ENCODE data around the gene RNF112.
"Not testable (repeated sequence)": the region's sequence is repeated elsewhere in the genome, so short reads cannot be mapped to it uniquely, and the experiment has no call there.

The RNF112 gene

GRCh38 chr17:19442731-19443130 is 31.7 kb downstream of the RNF112 start:
- TF ChIP-seq PAX5 (IDR thresholded peaks at IDR 0.05; ENCODE audit: insufficient read depth, low read length, severe bottlenecking), result no peak
- no peak for TF ChIP-seq TAF1 (IDR thresholded peaks at IDR 0.05; ENCODE audit: low read depth, low read length)
- TF ChIP-seq SPI1 (IDR thresholded peaks at IDR 0.05; ENCODE audit: low read depth, low read length), result no peak
- TF ChIP-seq POLR2A (IDR thresholded peaks at IDR 0.05; ENCODE audit: low read depth, low read length), result no peak
- TF ChIP-seq POLR2AphosphoS5 (IDR thresholded peaks at IDR 0.05; ENCODE audit: low read depth, low read length), result no peak
- TF ChIP-seq POU2F2 (IDR thresholded peaks at IDR 0.05; ENCODE audit: low read depth, low read length), result no peak
- no peak for FAIRE-seq
- no peak for DNase-seq (ENCODE audit: insufficient read length, low spot score)

GRCh38 chr17:19443148-19443547 is 32.1 kb downstream of the RNF112 start:
- DNase-seq (ENCODE audit: insufficient read length, low spot score), result no peak
- FAIRE-seq, result no peak
- no peak for TF ChIP-seq POU2F2 (IDR thresholded peaks at IDR 0.05; ENCODE audit: low read depth, low read length)
- TF ChIP-seq PAX5 (IDR thresholded peaks at IDR 0.05; ENCODE audit: insufficient read depth, low read length, severe bottlenecking), result no peak
- no peak for TF ChIP-seq TAF1 (IDR thresholded peaks at IDR 0.05; ENCODE audit: low read depth, low read length)
- TF ChIP-seq SPI1 (IDR thresholded peaks at IDR 0.05; ENCODE audit: low read depth, low read length), result no peak
- TF ChIP-seq POLR2A (IDR thresholded peaks at IDR 0.05; ENCODE audit: low read depth, low read length), result no peak
- no peak for TF ChIP-seq POLR2AphosphoS5 (IDR thresholded peaks at IDR 0.05; ENCODE audit: low read depth, low read length)

- DNase-seq (ENCODE audit: insufficient read length, low spot score) (no peak), FAIRE-seq (no peak)
- TF ChIP-seq POLR2A (IDR thresholded peaks at IDR 0.05; ENCODE audit: low read depth, low read length) (no peak), SPI1 (IDR thresholded peaks at IDR 0.05; ENCODE audit: low read depth, low read length) (no peak)
Measured at GRCh38 chr17:19445105-19445504, 34.1 kb downstream of the RNF112 start.

DNA sequence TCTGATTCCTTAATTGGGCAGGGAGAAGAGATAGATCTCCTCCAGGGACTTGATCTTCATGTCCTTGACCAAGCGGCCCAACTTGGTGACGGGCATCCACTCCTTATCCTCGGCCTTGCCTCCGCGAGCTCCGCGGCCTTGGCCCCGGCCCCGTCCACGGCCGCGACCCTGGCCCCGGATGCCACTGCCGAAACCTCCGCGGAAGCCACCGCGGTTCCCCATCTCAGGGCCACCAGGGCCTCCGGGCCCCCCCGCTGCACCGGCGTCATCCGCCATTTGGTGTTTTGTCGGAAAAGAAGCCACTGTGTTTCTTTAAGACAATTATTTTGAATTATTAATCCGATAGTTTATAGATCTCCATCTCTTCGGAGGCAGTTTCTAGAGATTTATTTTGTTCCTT is 35.5 kb downstream of the RNF112 start:
- DNase-seq (ENCODE audit: insufficient read length, low spot score); FAIRE-seq: not testable (repeated sequence)

GRCh38 chr17:19447085-19447583 is 36.1 kb downstream of the RNF112 start:
- peak; percentile 68 for DNase-seq (ENCODE audit: insufficient read length, low spot score)
- TF ChIP-seq POLR2A (IDR thresholded peaks at IDR 0.05; ENCODE audit: low read depth, low read length) (no peak), SPI1 (IDR thresholded peaks at IDR 0.05; ENCODE audit: low read depth, low read length) (no peak)
- peak; percentile 68 for FAIRE-seq

DNA sequence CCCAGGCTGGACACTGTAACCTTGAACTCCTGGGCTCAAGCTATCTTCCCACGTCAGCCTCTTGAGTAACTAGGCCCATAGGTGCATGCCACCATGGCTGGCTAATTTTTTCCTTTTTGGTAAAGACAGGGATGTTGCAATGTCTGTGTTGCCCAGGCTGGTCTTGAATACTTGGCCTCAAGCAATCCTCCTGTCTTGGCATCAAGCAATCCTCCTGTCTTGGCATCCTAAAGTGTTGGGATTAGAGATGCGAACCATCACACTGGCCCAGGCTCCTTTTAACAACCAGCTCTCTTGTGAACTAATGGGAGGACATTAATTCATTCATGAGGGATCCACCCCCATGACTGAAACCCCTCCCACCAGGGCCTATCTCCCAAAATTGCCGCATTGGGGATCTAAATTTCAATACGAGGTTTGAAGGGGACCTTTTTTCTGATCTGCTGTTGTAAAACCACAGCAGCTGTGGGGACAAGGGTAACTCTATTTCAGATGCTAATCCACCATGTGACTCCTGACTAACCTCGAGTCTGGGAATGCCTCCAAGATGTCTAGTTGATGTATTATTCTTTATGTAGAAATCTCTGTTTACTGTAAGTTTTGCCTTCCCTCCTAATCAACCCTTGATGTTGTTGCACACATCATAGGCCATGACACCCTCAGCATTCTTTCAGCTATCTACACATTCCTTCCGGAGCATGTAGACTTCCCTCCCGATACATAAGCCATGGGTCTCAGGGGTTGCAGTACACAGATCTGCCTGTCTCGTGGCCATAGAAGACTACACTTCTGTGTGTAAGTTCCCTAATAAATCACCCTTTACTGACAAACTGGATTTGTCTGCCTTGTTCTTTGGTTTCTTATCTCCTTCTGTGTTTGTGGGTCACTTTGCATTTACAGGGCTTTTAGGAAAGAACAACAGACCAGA is 37.6 kb downstream of the RNF112 start:
- no peak for DNase-seq (ENCODE audit: insufficient read length, low spot score)
- no peak for TF ChIP-seq PAX5 (IDR thresholded peaks at IDR 0.05; ENCODE audit: insufficient read depth, low read length, severe bottlenecking)
- no peak for TF ChIP-seq SPI1 (IDR thresholded peaks at IDR 0.05; ENCODE audit: low read depth, low read length)
- TF ChIP-seq POLR2AphosphoS5 (IDR thresholded peaks at IDR 0.05; ENCODE audit: low read depth, low read length), result no peak
- TF ChIP-seq POLR2A (IDR thresholded peaks at IDR 0.05; ENCODE audit: low read depth, low read length), result no peak
- no peak for TF ChIP-seq POU2F2 (IDR thresholded peaks at IDR 0.05; ENCODE audit: low read depth, low read length)
- no peak for TF ChIP-seq TAF1 (IDR thresholded peaks at IDR 0.05; ENCODE audit: low read depth, low read length)
- no peak for FAIRE-seq

GRCh38 chr17:19449656-19450055 is 38.6 kb downstream of the RNF112 start:
- TF ChIP-seq TAF1 (IDR thresholded peaks at IDR 0.05; ENCODE audit: low read depth, low read length), result no peak
- TF ChIP-seq POLR2A (IDR thresholded peaks at IDR 0.05; ENCODE audit: low read depth, low read length), result no peak
- no peak for TF ChIP-seq POLR2AphosphoS5 (IDR thresholded peaks at IDR 0.05; ENCODE audit: low read depth, low read length)
- TF ChIP-seq POU2F2 (IDR thresholded peaks at IDR 0.05; ENCODE audit: low read depth, low read length), result no peak
- no peak for TF ChIP-seq PAX5 (IDR thresholded peaks at IDR 0.05; ENCODE audit: insufficient read depth, low read length, severe bottlenecking)
- no peak for TF ChIP-seq SPI1 (IDR thresholded peaks at IDR 0.05; ENCODE audit: low read depth, low read length)
- no peak for DNase-seq (ENCODE audit: insufficient read length, low spot score)
- no peak for FAIRE-seq

DNA sequence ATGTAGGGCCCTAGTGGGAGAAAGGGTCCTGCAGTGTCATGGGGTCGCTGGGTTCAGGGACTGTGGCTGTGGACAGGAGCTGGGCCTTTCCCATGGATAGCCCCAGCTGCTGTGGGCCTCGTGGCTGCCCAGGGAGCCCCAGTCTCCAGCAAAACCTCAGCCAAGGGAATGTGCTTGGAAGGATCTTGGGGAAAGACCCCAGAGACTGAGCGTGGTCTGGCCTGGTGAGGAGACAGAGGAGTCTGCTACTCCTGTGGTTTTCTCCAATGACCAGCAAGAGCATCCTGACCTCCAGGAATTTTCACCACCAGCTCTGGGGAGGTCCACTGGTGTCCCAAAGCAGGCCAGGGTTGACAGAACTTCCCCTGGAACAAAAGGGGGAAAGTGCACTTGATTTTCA is 42.3 kb downstream of the RNF112 start:
- TF ChIP-seq POLR2AphosphoS5 (IDR thresholded peaks at IDR 0.05; ENCODE audit: low read depth, low read length) (no peak), SPI1 (IDR thresholded peaks at IDR 0.05; ENCODE audit: low read depth, low read length) (no peak), POLR2A (IDR thresholded peaks at IDR 0.05; ENCODE audit: low read depth, low read length) (no peak), POU2F2 (IDR thresholded peaks at IDR 0.05; ENCODE audit: low read depth, low read length) (no peak), PAX5 (IDR thresholded peaks at IDR 0.05; ENCODE audit: insufficient read depth, low read length, severe bottlenecking) (no peak), TAF1 (IDR thresholded peaks at IDR 0.05; ENCODE audit: low read depth, low read length) (no peak)
- FAIRE-seq (no peak), DNase-seq (ENCODE audit: insufficient read length, low spot score) (no peak)

DNA sequence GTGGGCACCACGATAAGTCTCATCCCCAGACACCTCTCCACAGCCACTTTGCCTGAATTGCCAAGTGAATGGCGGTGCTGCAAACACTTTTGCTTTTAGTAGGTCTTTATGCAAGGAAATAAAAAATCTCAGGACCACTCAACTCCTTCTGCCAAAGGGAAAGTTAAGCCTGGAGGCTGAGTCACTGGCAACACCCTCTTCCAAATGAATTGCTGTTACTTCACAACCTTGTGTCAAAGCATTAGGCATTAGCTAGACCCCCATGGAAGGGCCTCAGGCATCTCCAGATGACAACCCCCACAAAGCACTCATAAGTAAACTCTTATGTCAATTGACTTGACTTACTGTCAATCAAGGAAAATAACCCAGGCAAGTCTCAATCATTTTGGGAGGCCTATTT is 43.0 kb downstream of the RNF112 start:
- FAIRE-seq, result no peak
- TF ChIP-seq PAX5 (IDR thresholded peaks at IDR 0.05; ENCODE audit: insufficient read depth, low read length, severe bottlenecking) (no peak), TAF1 (IDR thresholded peaks at IDR 0.05; ENCODE audit: low read depth, low read length) (no peak), POLR2A (IDR thresholded peaks at IDR 0.05; ENCODE audit: low read depth, low read length) (no peak), POU2F2 (IDR thresholded peaks at IDR 0.05; ENCODE audit: low read depth, low read length) (no peak), SPI1 (IDR thresholded peaks at IDR 0.05; ENCODE audit: low read depth, low read length) (no peak), POLR2AphosphoS5 (IDR thresholded peaks at IDR 0.05; ENCODE audit: low read depth, low read length) (no peak)
- no peak for DNase-seq (ENCODE audit: insufficient read length, low spot score)
